HUDEP-2 (cell line): ENCODE data around the gene DCK.
"Not testable (repeated sequence)": the region's sequence is repeated elsewhere in the genome, so short reads cannot be mapped to it uniquely, and the experiment has no call there.

Experiments used
- DNase-seq, 76 experiments: peaks; one replicate each; lab custom pipeline; 2025; ENCODE audit not compliant: unreplicated experiment in 76 of 76; lab: John Stamatoyannopoulos, UW

DCK gene

GRCh38 chr4:71053613-71054012 lies 60.2 kb downstream of the DCK start:
- not testable (repeated sequence) for DNase-seq

GRCh38 chr4:71059573-71059972 lies 66.1 kb downstream of the DCK start:
- DNase-seq: not testable (repeated sequence)

- no peak for DNase-seq
These were observed 69.0 kb downstream of the DCK start for GRCh38 chr4:71062436-71062835.

- DNase-seq: no peak
These were observed 70.3 kb downstream of the DCK start for GRCh38 chr4:71063711-71064110.

GRCh38 chr4:71064521-71064920 lies 71.1 kb downstream of the DCK start:
- DNase-seq: no peak

- DNase-seq: no peak
These were observed 72.6 kb downstream of the DCK start for GRCh38 chr4:71065991-71066510.

- no peak for DNase-seq
These were observed 73.6 kb downstream of the DCK start for GRCh38 chr4:71066737-71067716.

GRCh38 chr4:71069063-71069462 lies 75.6 kb downstream of the DCK start:
- DNase-seq: no peak

- no peak for DNase-seq
These were observed 76.6 kb downstream of the DCK start for GRCh38 chr4:71070015-71070414.

- no peak for DNase-seq
These were observed 81.2 kb downstream of the DCK start for GRCh38 chr4:71074452-71075299.
